Measurements from ENCODE around the gene SLC17A2.

SLC17A2 gene

DNA sequence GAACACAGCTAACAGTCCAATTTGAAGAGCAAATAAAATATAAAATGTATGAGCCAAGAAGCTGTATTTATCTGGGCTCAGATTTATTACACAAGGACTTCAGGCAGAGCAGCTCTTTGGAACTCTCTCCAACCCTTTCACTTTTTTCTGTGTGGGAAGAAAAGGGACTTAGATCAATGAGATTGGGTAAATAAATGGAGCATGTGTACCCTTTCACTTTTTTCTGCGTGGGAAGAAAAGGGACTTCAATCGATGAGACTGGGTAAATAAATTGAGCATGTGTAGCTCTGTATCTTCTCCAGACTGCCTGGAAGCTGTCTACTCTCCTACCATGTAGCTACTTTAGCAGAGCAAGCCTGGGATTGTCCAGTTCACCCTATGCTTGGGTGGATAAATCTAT lies 67.1 kb downstream of the SLC17A2 start:
- H3K27ac Mint-ChIP-seq = no peak overlapping the region
- H3K36me3 Mint-ChIP-seq = peaks cover 2% of the 10 kb centered on the region
- H3K4me3 Mint-ChIP-seq = no peak overlapping the region
- H3K9me3 Mint-ChIP-seq = no peaks in the 10 kb centered on the region
- H3K4me1 Mint-ChIP-seq = peaks cover 21% of the 10 kb centered on the region
- peaks cover 1% of the 10 kb centered on the region for H3K27me3 Mint-ChIP-seq
